GM19463 (cell line): ENCODE measurements around the gene CCDC70.

Experiments used
- ATAC-seq: cut with Tn5 transposase; IDR thresholded peaks from one replicate; pipeline ENCODE4 v1.9.1; 2021; ENCODE audit warnings: mild to moderate bottlenecking, moderate library complexity; ENCODE audit not compliant: unreplicated experiment

Gene CCDC70

DNA sequence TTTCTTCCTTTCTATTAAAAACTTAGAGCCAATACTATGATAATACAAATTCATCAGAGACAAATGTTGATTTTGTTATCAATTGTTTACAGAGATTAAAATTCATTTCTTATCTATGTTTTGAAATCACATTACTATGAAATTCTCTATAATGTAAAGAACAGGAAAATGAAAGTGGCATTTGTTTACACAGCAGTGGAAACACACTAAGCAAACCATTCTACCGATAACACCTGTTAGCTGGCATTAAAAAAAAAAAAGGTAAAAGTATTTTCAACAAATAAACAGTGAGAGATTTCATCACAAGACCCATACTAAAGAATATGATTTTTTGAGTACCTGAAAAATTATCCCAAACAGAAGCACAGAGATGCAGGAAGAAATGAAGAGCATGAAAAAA lies 4.8 kb upstream of the CCDC70 start:
- no peak for ATAC-seq

DNA sequence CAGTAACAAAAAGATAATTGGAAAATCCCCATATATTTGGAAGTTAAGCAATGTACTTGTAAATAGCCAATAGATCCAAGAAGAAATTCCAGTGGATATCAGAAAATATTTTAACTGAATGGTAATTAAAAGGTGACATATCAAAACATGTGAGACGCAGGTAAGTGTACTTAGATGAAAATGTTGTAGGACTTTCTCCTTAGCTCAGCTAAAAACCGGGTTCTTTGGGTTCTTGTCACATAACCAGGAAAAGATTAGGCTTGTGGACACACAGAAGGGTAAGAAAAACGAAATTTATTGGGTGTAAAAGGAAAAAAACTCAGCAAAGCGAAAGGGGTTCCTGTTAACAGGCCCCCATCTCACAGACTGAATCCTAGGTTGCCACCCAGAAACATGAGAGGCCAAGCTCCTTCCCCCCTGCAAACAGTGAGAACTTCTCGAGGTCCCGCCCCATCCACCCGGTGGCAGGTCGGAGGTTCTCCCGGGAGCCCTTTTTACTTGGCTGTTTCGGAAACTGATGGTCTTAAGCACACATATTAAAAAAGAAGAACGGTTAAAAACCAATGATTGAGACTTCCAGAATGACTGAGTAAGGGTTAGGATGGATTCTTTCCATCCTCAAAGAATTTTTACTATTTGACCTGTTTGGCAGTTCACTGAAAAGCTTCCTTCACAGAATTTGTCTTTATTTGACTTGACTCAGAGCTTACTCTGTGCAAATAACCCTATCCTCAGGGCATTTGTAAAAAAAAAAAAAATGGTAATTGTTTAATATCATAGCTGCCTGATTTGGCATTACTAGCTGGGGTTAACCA lies 3.1 kb upstream of the CCDC70 start:
- no peak for ATAC-seq

DNA sequence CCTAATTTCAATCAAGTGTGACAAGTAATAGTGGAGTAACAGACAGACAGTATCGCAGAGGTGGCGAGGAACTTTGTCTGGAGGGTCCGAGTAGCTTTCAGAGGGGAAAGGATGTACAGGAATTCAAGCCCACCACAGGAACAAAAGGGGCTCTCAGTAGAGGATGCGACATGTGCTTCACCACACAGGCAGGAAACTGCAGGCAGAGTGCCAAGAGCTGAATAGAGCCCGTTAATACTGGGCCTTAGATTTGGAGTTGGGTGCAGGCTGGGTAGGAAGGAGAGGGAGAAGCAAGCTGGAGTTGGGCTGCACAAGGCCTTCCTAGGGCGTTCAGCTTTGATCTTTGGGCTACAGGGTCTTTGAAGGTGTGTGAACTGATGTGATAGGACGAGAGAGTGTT lies 1.2 kb downstream of the CCDC70 start:
- no peak for ATAC-seq

DNA sequence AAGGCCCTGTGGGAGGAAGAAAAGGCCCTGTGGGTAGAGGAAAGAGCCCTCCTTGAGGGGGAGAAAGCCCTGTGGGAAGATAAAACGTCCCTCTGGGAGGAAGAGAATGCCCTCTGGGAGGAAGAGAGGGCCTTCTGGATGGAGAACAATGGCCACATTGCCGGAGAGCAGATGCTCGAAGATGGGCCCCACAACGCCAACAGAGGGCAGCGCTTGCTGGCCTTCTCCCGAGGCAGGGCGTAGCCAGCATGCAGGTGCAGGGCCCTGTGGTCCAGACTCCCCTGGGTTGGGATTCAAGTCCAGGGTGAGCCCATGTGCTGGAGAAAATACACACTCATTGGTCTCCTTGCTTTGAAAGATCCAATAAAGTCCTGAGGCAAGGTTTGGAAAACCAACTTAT lies 4.1 kb downstream of the CCDC70 start:
- no peak for ATAC-seq

DNA sequence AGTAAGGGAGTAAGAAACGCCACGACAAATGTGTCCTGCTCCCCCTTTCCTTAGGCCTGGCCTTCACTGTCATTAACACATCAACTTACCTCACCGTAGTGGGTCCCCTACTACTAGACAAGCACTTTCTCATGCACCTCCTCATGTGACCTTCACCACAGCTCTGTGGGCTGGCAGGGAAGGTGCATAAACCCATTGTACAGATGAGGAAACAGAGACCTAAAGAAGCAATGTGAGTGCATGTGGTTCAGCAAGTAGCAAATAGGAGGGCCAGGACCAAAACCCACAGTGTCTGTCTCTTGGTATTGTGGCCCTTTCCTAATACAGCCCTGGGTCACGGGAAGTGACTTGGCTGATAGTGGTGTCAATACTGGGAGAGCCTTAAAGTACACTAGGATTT lies 5.3 kb downstream of the CCDC70 start:
- ATAC-seq: no peak

DNA sequence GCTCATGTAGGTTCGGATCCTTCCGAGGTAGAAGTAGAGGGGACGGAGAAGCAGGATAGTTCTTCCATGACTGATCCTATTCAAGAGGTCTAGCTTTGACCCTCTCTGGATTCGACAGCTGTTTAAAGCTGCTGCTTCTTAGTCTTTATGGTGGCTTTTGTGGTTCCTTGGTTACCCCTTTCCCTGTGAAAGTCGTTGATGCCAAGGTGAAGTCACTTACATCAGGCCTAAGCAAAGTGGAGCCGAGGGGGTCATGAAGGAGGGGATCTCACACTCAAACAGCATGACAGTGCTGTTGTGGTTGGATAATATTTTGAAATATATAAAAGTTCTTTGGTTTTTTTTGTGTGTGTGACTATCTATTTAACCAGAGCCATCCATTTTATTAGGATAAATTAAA lies 8.1 kb downstream of the CCDC70 start:
- no peak for ATAC-seq

DNA sequence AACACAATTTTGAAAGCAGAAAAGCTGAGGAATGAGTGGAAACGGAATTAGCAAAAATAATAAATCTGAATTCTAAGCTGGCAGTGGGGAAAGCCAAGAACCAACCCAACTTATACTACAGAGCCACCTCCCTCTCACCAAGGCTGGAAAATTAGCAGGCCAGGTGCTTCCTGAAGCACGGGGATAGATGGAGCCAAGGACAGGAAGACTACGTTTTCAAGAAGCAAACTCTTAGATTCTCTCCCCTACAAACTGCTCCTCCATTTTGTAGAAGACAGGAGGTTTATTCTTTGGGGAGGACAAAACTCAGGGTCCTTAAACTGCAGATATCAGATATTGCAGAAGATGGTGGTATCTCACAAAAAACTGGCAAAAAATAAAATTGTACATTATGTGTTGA lies 8.8 kb downstream of the CCDC70 start:
- ATAC-seq: no peak

DNA sequence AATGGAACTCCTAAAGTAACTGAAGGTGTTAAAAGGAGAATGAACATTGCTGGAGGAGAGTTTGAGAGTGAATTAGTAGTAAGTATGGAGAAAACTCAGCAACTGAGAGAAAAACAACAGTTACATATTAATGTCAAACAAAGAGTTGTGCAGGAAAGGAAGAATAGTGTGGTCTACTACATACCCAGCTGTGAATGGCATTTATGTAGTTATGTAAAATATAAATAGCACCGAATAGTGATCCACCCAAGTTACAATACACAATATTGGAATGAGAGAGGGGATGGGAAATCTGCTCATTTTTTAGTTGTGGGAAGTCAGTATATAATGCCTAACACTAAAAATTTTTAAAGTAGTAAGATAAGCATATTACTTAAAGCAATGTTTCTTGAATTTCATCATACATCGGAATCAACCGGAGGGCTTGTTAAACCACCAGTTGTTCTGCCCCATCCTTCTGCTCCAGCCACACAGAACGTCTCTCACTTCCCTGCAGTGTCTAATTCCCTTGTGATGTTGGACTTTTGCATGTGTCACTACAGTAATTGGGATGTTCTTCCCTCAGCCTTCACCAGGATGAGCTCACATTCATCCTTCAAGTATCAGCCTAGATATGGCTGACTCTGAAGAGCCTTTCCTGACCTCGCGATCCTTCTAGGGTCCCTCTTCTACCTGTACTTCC lies 11.5 kb downstream of the CCDC70 start:
- ATAC-seq: no peak

DNA sequence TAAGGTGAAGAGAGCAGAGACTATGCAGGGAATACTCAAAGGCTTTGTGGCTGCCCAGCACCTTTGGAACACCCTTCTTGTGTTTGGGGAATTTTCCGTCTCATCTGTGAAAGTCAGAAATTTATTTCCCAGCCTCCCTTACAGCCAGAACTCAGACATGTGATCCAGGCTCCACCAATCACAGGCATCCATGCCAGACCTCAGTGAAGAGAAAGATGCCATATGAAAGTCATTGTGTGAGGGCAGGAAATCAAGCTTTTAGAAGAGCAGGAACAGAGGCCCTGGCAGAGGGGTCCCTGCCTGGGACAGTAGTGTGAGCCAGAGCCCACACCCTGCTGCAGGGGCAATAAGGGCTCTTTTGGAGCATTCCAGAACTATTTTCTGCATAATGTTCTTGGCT lies 12.1 kb downstream of the CCDC70 start:
- ATAC-seq: no peak

DNA sequence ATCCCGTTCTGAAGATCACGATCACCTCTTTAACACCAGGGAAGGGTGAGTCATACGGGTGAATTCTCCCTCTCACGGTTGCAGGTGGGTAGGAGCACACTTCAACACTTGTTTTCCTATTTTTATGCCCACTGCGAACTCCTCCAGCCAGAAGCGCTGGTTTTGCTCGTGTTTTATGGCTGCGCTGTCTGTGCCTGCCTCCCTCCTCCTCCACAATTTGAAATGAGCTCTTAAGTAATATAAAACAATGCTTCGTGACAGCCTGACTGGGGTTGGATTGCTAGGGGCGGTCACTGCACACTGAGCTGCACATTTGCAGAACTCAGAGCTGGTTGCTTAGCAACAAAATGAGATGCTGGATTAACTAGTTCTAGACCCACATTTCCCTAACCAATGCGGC lies 12.9 kb downstream of the CCDC70 start:
- no peak for ATAC-seq

DNA sequence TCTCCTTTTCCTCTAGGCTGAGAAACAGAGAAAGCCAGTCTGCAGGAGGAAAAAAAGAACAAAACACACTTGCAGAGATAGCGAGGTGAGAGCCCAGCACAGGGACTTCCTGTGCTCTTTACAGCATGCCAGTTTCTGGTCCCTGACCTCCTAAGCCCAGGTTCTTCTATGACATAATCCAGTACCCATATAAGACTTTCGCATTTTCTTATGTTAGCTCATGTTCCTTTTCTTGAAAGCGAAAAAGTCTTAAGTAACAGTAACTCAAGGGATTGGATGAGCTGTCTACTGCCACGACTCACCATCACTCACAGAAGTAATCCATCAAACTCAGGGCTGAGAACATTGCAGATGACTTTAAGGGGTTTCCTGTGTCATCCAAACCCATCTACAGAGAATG lies 17.4 kb downstream of the CCDC70 start:
- ATAC-seq: no peak

DNA sequence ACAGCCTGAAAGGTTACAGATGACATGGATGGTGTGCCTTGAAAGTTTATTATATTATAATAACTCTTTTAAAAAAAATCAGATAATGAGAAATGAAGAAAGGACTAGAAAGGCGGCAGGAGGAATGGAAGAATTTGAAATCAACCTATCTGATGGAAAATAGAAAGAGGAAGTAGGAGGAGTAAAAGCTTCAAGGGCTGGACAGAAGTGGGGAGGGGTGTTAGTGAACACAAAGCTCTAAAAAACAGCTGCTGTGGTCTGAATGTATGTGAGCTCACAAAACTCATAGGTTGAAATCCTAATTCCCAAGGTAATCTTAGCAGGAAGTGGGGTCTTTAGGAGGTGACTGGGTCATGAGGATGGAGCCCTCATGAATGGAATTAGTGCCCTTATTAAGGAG lies 19.5 kb downstream of the CCDC70 start:
- no peak for ATAC-seq

DNA sequence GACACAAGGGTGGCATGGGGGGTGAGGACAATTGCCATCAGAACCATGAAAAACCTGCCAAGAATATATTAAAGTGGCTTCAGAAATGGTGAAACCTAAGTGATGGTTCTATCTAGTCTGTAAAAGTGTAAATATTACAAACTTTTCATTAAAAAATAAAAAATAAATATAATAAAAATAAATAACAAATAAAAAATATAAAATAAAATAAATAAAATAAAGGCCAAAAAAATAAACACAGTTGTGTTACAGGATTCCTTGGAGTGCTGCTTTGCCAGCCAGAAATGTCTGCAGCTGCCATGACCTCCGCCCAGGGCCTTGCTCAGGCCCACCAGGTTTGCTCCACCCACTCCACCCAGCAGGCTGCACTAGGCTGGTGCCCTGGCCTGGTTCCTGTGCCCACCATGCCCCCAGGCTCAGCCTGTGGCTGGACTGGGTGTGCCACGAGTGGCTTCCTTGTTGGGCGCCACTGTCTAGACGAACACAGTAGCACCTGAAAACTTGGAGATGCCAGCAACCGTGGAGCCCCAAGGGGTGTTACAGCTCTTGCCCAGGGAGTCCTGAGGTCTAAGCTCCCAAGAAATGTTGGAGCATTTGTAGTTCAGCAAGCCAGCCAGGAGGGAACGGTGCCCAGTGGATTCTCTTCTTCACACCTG lies 20.9 kb downstream of the CCDC70 start:
- no peak for ATAC-seq

DNA sequence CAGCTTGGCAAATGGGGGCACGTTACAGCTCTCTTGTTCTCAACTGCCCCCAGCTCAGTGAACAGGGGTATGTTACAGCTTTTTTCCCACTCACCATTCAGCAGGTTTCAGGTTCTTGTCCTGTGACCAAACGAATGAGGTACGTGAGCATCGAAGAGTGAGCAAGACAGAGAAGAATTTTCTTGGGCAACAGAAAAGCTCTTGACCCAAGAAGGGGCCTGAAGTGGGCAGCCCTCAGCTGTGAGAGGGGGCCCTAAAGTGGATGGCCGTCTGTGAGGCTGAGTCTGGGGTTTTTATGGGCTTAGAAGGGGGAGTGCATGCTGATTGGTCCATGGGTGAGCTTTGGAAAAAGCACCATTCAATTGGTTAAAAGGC lies 21.4 kb downstream of the CCDC70 start:
- ATAC-seq: no peak

DNA sequence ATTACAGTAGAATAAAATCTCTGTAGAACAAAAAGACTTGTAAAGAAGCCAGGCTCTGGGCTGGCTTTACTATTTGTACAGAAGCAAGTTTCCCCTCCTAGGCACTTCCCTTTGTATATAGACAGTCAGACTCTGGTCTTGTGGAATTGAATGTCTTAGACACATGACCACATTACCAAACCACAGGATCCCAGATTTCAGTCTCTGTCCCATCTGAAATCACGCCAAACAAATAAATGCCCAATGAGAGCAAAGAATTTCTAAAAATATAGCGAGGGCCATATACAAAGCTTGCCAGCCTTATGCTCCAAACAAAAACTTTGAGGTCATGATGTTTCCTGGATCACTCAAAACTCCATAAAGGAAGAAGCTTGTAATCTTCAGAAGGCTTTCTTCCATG lies 23.9 kb downstream of the CCDC70 start:
- ATAC-seq: no peak

DNA sequence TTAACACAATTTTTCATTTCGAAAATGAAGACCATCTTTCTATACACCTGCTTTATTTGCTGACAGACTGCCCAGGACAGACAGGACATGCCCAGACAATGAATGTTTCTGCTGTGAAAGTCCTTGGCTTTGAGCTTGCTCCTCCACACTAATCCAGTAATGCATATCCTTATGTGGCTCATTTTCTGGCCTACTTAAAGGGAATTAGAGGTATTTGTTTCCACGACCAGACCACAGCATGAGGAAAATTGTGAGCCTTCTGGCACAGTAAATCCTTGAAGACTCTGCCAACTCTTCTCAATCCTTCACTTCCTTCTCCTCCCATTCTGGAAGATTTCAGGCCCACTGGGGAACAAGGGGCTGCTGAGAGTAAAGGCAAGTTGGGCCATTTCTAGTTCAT lies 25.7 kb downstream of the CCDC70 start:
- no peak for ATAC-seq

DNA sequence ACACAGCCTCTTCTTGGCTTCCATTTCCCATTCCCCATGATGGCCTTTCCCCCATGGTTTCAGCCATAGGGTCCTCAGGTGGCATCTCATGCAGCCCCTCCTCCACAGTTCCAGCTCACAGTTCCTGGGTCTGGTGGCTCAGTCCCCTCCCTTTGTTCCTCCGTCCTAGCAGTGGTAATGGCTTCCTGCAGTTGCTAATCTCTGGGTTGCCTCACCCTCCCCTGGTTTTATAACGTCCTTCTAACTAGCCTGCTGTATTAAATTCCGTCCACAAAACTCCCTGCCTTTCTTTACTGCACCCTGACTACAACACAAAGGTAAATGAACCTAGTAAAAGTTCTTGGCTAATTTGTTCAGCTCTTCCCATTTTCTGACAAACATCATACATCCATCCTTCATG lies 30.9 kb downstream of the CCDC70 start:
- no peak for ATAC-seq

DNA sequence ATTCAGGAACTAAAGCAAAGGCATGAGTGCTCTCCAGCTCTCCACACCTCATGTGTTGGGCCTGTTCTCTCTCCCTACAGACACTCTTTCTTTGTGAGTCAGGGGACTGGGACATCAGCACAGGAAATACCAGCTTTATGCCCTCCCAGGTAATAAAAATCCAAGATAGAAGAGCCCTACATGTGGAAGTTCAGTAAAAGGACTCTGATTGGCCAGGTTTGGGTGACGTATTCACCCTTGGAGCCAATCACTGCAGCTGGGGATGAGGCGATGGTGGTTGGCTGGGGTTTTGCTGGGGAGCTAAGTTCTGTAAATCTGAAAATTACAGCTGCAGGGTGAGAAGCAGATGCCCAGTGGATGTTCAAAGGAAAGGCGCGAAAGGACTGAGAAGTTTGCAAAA lies 32.5 kb downstream of the CCDC70 start:
- ATAC-seq: no peak

DNA sequence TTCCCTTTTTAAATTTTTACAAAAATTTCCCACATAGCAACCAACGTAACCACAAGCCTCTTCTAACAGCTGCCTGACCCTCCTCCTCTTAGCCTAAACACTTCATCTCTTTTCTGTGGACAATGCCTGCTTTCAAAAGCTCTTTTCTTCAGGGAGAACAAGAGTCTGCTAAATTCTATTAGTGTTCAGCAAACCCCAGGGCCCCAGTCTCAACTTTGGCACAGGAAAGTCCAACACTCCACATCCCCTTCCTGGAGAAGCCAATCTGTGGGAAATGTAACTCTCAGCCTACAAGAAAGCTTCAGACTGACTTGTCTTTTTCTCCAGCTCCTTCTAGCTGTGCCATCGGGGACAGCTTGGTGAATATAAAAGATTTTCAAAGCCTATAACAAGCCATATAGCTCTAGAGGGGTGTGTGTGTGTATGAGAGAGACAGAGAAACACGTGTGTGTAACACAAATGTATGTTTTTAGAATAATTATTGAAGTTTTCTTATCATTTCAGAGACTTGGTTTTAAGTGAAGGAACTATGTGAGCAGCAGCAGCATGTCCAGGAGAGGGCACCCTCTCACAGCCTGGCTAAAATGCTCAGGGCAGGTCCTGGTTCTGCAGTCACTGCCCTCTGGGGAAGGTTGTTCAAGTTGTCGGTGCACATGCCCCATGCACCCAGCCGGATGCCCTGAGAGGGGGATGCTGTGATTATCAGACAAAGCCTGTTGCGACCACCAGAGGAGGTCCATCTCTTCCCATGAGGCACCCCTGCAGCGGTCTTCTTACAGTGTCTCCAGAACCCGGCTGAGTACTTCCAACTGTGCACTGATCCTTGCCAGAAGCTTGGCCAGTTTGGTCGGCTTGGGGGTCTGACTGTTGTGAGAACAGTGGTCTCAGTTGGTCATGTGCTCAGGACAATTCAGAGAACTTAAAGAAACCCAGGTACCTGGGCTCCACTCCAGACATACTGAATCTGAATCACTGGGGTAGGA lies 34.4 kb downstream of the CCDC70 start:
- ATAC-seq: peak; percentile 75

DNA sequence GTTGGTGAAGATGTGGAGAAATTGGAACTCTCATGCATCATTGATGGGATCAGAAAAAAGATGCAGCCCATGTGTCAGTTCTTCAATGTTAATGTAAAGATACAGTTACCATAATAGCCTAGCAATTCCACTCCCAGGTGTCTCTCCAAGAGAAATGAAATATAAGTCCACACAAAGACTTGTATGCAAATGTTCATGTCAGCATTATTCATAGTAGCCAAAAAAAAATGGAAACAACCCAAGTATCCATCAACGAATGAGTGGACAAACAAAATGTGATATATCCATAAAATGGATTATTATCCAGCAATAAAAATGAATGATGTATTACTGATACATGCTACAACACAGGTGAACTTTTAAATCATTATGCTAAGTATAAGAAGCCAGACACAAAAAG lies 38.7 kb downstream of the CCDC70 start:
- ATAC-seq: no peak

DNA sequence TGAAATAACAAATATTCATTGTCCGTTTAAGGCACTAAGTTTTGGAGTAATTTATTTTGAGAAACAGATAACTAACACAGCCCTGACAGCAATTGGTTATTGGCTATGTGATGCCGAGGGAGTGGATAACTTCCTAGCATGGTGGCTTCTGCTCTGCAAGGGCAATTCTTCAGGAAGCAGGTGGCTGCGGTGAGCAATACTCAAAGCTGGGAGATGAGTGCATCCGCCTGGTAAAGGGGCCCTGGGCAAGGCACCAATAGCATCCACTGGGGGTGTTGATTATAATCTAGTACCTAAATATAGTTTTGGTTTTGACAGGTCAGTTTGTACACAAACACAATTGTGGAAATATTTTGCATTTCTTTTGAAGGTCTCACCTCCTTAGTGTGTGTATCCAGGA lies 41.0 kb downstream of the CCDC70 start:
- ATAC-seq: no peak
